Measurements from ENCODE around the gene SLFN12.

DNA sequence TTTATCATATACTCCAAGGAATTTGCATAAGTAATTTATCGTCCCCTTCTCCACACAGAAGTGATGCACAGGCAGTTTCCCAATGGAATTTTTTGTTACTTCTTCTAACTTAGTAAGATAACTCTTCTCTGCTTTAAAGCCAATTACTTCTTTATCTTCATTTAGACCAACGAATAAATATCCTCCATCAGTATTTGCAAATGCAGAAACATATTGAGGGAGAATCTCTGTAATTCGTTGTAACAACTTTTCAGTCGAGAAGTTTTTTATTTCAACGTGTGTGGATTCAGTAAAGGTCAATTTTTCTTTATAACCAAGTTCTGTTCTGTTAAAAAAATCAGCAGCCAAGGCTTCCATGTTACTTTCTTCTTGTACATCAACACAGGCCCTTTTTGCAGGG is 47.0 kb upstream of the SLFN12 start:
- TF ChIP-seq SPI1 (IDR thresholded peaks at IDR 0.05; ENCODE audit: borderline replicate concordance, insufficient read depth, low read depth, low read length) (no peak), POLR2A (IDR thresholded peaks at IDR 0.05; ENCODE audit: low read depth, low read length) (no peak), RAD51 (IDR thresholded peaks at IDR 0.05) (no peak), LARP7 (IDR thresholded peaks at IDR 0.05) (no peak), USF1 (IDR thresholded peaks at IDR 0.05; ENCODE audit: borderline replicate concordance, extremely low read length, insufficient read depth, low read depth, low read length) (no peak), CTCF (IDR thresholded peaks at IDR 0.05 in 2 of 3, conservative IDR thresholded peaks at IDR 0.05 in 1 of 3; ENCODE audit: control insufficient read depth in 2 of 3, extremely low read depth in 1 of 3, insufficient read depth in 1 of 3, low read depth in 3 of 3, low read length in 3 of 3) (no peak), CHD1 (IDR thresholded peaks at IDR 0.05; ENCODE audit: low read depth, low read length) (no peak), IKZF1 (conservative IDR thresholded peaks at IDR 0.05) (no peak)
- TF ChIP-seq, protein P1, sequence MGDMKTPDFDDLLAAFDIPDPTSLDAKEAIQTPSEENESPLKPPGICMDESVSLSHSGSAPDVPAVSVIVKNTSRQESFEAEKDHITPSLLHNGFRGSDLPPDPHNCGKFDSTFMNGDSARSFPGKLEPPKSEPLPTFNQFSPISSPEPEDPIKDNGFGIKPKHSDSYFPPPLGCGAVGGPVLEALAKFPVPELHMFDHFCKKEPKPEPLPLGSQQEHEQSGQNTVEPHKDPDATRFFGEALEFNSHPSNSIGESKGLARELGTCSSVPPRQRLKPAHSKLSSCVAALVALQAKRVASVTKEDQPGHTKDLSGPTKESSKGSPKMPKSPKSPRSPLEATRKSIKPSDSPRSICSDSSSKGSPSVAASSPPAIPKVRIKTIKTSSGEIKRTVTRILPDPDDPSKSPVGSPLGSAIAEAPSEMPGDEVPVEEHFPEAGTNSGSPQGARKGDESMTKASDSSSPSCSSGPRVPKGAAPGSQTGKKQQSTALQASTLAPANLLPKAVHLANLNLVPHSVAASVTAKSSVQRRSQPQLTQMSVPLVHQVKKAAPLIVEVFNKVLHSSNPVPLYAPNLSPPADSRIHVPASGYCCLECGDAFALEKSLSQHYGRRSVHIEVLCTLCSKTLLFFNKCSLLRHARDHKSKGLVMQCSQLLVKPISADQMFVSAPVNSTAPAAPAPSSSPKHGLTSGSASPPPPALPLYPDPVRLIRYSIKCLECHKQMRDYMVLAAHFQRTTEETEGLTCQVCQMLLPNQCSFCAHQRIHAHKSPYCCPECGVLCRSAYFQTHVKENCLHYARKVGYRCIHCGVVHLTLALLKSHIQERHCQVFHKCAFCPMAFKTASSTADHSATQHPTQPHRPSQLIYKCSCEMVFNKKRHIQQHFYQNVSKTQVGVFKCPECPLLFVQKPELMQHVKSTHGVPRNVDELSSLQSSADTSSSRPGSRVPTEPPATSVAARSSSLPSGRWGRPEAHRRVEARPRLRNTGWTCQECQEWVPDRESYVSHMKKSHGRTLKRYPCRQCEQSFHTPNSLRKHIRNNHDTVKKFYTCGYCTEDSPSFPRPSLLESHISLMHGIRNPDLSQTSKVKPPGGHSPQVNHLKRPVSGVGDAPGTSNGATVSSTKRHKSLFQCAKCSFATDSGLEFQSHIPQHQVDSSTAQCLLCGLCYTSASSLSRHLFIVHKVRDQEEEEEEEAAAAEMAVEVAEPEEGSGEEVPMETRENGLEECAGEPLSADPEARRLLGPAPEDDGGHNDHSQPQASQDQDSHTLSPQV (IDR thresholded peaks at IDR 0.05), result no peak
- TF ChIP-seq, protein P2, sequence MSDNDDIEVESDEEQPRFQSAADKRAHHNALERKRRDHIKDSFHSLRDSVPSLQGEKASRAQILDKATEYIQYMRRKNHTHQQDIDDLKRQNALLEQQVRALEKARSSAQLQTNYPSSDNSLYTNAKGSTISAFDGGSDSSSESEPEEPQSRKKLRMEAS (IDR thresholded peaks at IDR 0.05; ENCODE audit: low read depth, low read length), result no peak
